Adrenal gland (tissue), 12 donors: ENCODE data around the gene ROCK2. TPM values are rescaled to one million over a fixed set of nuclear protein-coding genes. Genes with fewer than 3 reads are reported as not detected.

ENCODE experiments used
- DNase-seq, 7 donors: peaks; one replicate each; pipeline ENCODE4 v3.0.0-alpha.2; 2019 to 2020
- H3K27ac ChIP-seq, 5 donors: fragments of 200-600 bp; sonication (generic) in 4 of 5; 1 replicate in 3 of 5; 2 replicates in 2 of 5; pipeline versions ENCODE4 v1.5.1 to v1.8.0; 2016 to 2020; ENCODE audit warnings: mild to moderate bottlenecking in 1 of 5
- H3K27me3 ChIP-seq: fragments of 200-600 bp; 2 replicates; pipeline ENCODE4 v1.8.0; 2021
- H3K36me3 ChIP-seq, 2 donors: fragments of 200-600 bp; replicated peaks in 1 of 2; 1 replicate in 1 of 2; 2 replicates in 1 of 2; pipeline versions ENCODE4 v1.5.1 to v1.8.0; 2018 to 2022
- H3K4me1 ChIP-seq, 2 donors: fragments of 200-600 bp; replicated peaks in 1 of 2; 1 replicate in 1 of 2; 2 replicates in 1 of 2; pipeline versions ENCODE4 v1.5.1 to v1.8.0; 2018 to 2021
- H3K4me3 ChIP-seq, 4 donors: fragments of 200-600 bp; sonication (generic) in 3 of 4; one replicate each; pipeline ENCODE4 v1.5.1; 2016 to 2018
- H3K9me3 ChIP-seq, 3 donors: fragments of 200-600 bp; sonication (generic) in 1 of 3; replicated peaks in 1 of 3; 1 replicate in 2 of 3; 2 replicates in 1 of 3; pipeline versions ENCODE4 v1.5.1 to v1.8.0; 2016 to 2021
- POLR2A ChIP-seq, 2 donors: fragments of 450-650 bp; IDR thresholded peaks; one replicate each; pipeline ENCODE4 v1.6.1; 2017; ENCODE audit warnings: antibody characterized with exemption in 2 of 2, mild to moderate bottlenecking in 2 of 2, moderate library complexity in 1 of 2
- WGBS, 4 donors: extraction: QIAGEN DNeasy Blood & Tissue Kit in 2 of 4; methylation state at CpG; one replicate each; pipeline versions ENCODE4 v1.1.5 to v1.1.7; 2013 to 2017; 5-methylcytosine and 5-hydroxymethylcytosine counted together
- intact Hi-C, 2 donors: fragments of 100-400 bp; cut with DNase I; formaldehyde crosslinking; loops; one replicate each; pipeline versions ENCODE4 v1.14.1 to v1.15.0; 2022 to 2023
- polyA plus RNA-seq, 3 donors: library from polyadenylated mRNA; stranded (reverse); fragments of 200-250 nt in 2 of 3; fragments of 350-450 nt in 1 of 3; fragmentation: Illumina TruSeq in 1 of 3; extraction: RNeasy Lipid Tissue Mini Kit (QIAGEN cat#74804) in 1 of 3; gene quantifications; one replicate each; pipeline ENCODE4 v1.2.3, GENCODE V29; 2013 to 2014
- total RNA-seq, 9 donors: library from RNA; depleted of rRNA in 4 of 9; stranded (reverse); fragments of >200 nt in 4 of 9; fragments of 120-200 nt in 1 of 9; fragmentation: NEBNext Ultra II Directional in 1 of 9; extraction: Animal tissue kit (Norgen Biotek cat#: 25700) in 1 of 9; gene quantifications; one replicate each; pipeline versions ENCODE4 v1.1.0 to v1.2.4, GENCODE V29; 2013 to 2023
- TF ChIP-seq, protein P1 (sequence below), 6 experiments: fragments of 450-650 bp in 4 of 6; fragments of 200-600 bp in 2 of 6; sonication (generic) in 1 of 6; IDR thresholded peaks; 1 replicate in 5 of 6; 2 replicates in 1 of 6; pipeline versions ENCODE4 v1.5.1 to v1.8.0; 2016 to 2021; ENCODE audit warnings: antibody characterized with exemption in 6 of 6, mild to moderate bottlenecking in 2 of 6, moderate library complexity in 1 of 6
- donor health status: healthy with polysubstance abuse.
- donor health status: Bipolar disorder and iron deficiency.
- donor health status: DM: yes; HTN: yes; CAD: no.
- donor health status: DM: no; HTN: no; CAD: no.
- donor health status: DM: no; HTN: no; CAD: no.
- donor health status: DM: yes; HTN: yes; CAD: no.

ROCK2 gene
- total and polyA plus RNA-seq, 12 donors: 5.0 to 46.6 (median 26.2) TPM

DNA sequence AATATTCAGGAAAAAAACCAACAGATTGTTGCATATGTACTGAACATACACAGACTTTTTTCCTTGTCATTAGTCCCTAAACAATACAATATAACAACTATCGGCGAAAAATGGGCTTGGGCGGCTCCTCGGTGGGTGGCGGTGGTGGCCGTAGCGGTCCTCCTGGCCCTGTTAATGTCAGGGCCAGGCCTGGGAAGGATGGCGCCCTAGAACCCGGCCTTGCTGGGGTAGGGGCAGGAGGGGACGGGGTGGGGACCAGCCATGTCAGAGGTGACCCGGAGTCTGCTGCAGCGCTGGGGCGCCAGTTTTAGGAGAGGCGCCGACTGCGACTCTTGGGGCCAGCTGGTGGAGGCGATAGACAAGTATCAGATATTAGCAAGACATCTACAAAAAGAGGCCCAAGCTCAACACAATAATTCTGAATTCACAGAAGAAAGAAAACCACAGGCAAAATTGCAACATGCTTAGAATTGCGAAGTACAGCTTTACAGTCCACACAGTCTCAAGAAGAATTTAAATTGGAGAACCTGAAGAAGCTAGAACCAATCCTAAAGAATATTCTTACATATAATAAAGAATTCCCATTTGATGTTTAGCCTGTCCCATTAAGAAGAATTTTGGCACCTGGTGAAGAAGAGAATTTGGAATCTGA, 36.5 kb downstream of the ROCK2 start:
- TF ChIP-seq POLR2A (IDR thresholded peaks at IDR 0.05): no peak
- TF ChIP-seq, protein P1, sequence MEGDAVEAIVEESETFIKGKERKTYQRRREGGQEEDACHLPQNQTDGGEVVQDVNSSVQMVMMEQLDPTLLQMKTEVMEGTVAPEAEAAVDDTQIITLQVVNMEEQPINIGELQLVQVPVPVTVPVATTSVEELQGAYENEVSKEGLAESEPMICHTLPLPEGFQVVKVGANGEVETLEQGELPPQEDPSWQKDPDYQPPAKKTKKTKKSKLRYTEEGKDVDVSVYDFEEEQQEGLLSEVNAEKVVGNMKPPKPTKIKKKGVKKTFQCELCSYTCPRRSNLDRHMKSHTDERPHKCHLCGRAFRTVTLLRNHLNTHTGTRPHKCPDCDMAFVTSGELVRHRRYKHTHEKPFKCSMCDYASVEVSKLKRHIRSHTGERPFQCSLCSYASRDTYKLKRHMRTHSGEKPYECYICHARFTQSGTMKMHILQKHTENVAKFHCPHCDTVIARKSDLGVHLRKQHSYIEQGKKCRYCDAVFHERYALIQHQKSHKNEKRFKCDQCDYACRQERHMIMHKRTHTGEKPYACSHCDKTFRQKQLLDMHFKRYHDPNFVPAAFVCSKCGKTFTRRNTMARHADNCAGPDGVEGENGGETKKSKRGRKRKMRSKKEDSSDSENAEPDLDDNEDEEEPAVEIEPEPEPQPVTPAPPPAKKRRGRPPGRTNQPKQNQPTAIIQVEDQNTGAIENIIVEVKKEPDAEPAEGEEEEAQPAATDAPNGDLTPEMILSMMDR (IDR thresholded peaks at IDR 0.05): no peak

DNA sequence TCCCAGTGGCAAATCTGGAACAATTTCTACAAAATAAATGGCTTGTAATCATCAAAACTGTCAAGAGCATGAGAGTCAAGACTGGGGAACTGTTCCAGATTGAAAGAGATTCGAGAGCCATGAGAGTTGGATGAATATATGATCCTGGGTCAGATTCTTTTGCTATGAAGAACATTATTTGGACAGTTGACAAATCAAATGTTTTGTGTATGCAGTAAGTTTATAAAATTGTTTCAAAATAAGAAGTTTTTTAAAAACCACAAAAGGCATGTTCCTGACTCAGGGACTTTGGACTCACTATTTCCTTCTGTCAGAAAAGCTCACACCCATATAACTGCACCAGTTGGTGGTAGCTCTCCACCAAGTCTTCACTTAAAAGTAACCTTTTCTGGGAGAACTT, 38.5 kb downstream of the ROCK2 start:
- Histone ChIP-seq H3K4me3 (no peak overlapping the region), H3K4me1 (peaks cover 10 to 32% of the 10 kb centered on the region in 2 donors), H3K9me3 (no peaks in the 10 kb centered on the region), H3K27ac (no peak overlapping the region), H3K36me3 (no peaks in the 10 kb centered on the region), H3K27me3 (no peaks in the 10 kb centered on the region)
- no peak for DNase-seq
- 51 to 71% (median 61%) methylated on average over 1 of the region's 1 CpG for WGBS, 4 donors
- no peak for TF ChIP-seq POLR2A (IDR thresholded peaks at IDR 0.05)
- TF ChIP-seq, protein P1 (IDR thresholded peaks at IDR 0.05): no peak
- intact Hi-C loops: no loop called here

More for the DNA sequence above, 36.5 kb downstream of the ROCK2 start:
- H3K36me3 ChIP-seq: no peaks in the 10 kb centered on the region
- H3K4me3 ChIP-seq: no peak overlapping the region
- peaks cover 10 to 31% of the 10 kb centered on the region in 2 donors for H3K4me1 ChIP-seq
- H3K27ac ChIP-seq: no peak overlapping the region
- H3K9me3 ChIP-seq: no peaks in the 10 kb centered on the region
- H3K27me3 ChIP-seq: no peaks in the 10 kb centered on the region
- intact Hi-C loops: no loop called here
- 95 to 98% (median 97%) methylated on average over 18 of the region's 18 CpGs for WGBS, 4 donors
- DNase-seq: no peak

DNA sequence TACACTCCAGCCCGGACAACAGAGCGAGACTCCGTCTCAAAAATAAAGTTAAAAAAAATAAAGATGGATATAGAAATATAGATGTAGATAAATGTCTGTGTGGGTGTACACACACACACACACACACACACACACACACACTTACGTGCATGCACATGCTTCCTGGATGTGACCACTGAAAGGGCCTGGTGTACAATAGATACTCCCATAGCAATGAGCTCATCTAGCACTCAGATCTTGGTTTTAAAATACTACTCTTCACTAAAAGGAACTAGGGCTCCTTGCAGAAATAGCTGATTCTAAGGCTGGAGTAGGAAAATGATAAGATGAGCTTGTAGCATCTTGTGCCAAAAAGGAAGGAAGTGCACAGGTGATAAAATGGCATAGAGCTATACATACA, 39.1 kb downstream of the ROCK2 start:
- no peak for DNase-seq
- 81 to 91% (median 87%) methylated on average over 4 of the region's 4 CpGs for WGBS, 4 donors
- H3K36me3 ChIP-seq: no peaks in the 10 kb centered on the region
- no peak overlapping the region for H3K4me3 ChIP-seq
- H3K4me1 ChIP-seq: peaks cover 7 to 32% of the 10 kb centered on the region in 2 donors
- H3K27ac ChIP-seq: no peak overlapping the region
- H3K9me3 ChIP-seq: no peaks in the 10 kb centered on the region
- TF ChIP-seq POLR2A (IDR thresholded peaks at IDR 0.05): no peak
- TF ChIP-seq, protein P1 (IDR thresholded peaks at IDR 0.05): no peak
- no peaks in the 10 kb centered on the region for H3K27me3 ChIP-seq
- intact Hi-C loops: no loop called here

DNA sequence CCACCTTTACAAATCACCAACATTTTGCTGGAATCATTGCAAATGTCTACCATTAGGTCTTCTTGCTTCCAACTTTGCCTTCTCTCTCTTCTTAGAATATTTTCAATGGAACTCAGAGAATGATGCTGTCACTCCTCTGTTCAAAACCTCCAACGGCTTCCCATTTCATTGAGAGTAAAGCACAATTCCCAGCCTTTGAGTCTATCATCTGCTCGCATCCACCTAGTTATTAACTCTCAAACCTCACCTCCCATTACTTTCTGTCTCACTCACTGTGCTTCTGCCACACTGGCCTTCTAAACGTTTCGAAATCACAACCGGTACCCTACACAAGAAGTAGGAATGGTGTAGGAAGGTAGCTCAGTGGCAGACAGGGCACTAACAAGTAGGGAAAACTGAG, 40.0 kb downstream of the ROCK2 start:
- 91 to 94% (median 92%) methylated on average over 5 of the region's 5 CpGs for WGBS, 4 donors
- no peak overlapping the region for H3K4me3 ChIP-seq
- peaks cover 5 to 32% of the 10 kb centered on the region in 2 donors for H3K4me1 ChIP-seq
- H3K27ac ChIP-seq: no peak overlapping the region
- H3K27me3 ChIP-seq: no peaks in the 10 kb centered on the region
- DNase-seq: no peak
- intact Hi-C loops: no loop called here
- TF ChIP-seq POLR2A (IDR thresholded peaks at IDR 0.05): no peak
- TF ChIP-seq, protein P1 (IDR thresholded peaks at IDR 0.05): no peak
- no peaks in the 10 kb centered on the region for H3K9me3 ChIP-seq
- no peaks in the 10 kb centered on the region for H3K36me3 ChIP-seq
